Muscle of back (tissue), 11 donors: ENCODE results near the gene PSD2. TPM values are rescaled to one million over a fixed set of nuclear protein-coding genes. Genes with fewer than 3 reads are reported as not detected.
"Not testable (repeated sequence)": the region's sequence is repeated elsewhere in the genome, so short reads cannot be mapped to it uniquely, and the experiment has no call there.

Experiments
- DNase-seq, 3 donors: peaks; one replicate each; pipeline versions ENCODE4 v3.0.0 to v3.0.0-alpha.2; 2013
- polyA plus RNA-seq, 10 donors: library from polyadenylated mRNA; unstranded; fragments of 120-200 nt; gene quantifications; one replicate each; pipeline ENCODE4 v1.2.1, GENCODE V29; 2013; ENCODE audit not compliant: insufficient read length in 10 of 10

The PSD2 gene
- polyA plus RNA-seq, 10 donors: 0.16 to 0.46 (median 0.24) TPM

DNA sequence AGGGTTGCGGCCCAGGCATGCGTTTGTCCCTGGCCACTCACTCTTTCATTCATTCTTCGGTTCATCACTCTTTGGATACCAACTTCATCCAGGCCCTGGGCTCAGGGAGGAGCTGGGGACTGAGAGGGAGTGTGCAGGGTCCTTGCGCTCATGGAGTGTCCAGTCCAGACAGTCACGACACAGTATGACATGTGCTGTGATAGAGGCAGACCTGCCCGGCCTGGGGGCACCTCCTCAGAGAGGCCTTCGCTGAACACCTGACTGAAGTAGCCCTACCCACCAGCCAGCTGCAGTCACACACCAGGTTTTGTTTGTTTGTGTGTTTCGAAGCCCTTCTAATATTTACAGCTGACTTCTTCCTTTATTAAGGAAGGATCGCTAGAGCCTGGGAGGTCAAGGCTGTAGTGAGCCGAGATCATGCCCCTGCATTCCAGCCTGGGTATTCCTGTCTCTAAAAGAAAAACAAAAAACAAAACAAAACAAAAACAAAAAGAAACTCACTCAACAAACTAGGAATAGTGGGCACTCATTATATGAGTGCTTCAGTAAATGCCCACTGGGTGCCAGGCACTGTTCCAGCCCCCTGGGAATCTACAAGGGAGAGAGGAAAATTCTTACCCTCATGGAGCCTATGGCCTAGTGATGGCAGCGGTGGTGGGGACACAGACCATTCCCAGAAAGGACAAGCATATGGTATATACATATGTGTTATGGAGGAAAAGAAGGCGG lies 6.3 kb upstream of the PSD2 start:
- DNase-seq: no peak

DNA sequence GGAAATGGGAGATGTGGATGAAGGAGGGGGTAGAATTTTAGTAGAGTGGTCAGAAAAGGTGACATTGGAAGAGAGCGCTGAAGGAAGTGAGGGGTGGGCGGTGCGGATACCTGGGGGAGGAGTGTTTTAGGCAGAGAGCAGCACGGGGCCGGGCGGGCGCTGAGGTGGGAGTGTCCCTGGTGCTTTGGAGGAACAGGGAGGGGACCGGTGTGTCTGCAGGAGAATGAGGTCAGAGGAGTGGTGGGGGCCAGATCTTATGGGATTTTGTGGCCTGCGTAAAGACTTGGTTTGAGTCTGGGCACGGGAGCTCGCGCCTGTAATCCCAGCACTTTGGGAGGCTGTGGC lies 5.8 kb upstream of the PSD2 start:
- DNase-seq: no peak

DNA sequence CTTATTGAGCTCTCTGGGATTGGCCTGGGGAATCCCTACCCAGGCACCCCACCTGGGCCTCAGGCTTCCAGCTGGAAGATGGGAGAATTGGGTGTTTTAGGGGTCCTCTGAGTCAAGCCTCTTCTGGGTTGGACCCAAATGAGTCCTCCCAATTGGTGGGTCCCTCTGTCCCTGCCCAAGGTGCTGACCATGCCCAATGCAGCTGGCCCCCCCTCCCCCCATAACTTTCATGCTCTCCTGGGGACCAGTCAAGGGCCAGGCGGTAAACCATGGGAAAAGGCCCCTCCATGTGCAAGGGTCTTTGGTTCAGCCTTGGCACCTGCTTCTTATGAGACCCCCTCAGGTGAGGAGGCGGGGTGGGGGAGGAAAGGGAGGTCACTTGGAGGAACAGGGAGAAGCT lies 3.4 kb upstream of the PSD2 start:
- DNase-seq: no peak

DNA sequence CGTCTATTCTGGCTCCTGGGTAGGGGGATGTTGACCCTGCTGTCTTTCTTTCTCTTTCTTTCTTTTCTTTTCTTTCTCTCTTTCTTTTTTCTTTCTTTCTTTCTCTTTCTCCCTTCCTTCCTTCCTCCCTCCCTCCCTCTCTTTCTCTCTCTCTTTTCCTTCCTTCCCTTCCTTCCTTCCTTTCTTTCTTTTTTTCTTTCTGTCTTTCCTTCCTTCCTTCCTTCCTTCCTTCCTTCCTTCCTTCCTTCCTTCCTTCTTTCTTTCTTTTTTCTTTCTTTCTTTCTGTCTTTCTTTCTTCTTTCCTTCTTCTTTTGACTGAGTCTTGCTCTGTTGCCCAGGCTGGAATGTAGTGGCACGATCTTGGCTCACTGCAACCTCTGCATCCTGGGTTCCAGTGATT lies 3.0 kb upstream of the PSD2 start:
- not testable (repeated sequence) for DNase-seq

DNA sequence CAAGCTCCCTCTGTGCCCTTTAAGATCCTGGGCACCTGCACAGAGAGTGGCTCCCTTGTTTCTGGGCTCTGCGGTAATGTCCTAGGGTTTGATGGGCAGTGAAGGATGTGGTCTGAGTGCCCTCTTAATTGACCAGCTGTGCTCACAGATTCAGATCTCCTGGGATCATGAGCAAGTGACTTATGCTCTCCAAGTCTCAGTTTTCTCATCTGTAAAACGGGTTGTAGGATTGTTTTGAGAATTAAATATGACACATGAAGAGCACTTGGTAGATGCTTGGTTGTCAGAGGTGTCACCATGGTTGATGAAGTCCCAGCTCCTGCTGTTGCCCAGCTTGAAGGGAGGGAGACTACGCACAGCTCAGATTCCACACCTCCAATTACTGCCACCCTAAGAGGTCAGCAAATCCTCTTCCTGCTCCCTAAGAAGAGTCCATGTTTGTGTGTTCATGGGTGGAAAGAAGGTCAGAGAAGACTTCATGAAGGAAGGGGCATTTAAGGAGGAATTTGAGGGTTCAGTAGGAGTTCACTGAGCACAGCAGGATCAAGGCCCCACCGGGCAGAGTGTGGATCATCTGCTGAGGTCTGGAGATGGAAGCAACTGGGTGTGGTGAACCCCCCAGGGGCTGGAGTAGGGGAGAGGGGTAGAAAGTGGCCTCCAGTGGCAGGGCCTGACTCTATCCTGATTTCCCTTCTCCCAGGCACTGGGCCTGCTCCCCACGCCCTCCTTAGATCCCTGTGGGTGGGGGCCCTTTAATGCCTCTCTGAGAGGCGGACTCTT lies 1.4 kb upstream of the PSD2 start:
- DNase-seq: no peak

DNA sequence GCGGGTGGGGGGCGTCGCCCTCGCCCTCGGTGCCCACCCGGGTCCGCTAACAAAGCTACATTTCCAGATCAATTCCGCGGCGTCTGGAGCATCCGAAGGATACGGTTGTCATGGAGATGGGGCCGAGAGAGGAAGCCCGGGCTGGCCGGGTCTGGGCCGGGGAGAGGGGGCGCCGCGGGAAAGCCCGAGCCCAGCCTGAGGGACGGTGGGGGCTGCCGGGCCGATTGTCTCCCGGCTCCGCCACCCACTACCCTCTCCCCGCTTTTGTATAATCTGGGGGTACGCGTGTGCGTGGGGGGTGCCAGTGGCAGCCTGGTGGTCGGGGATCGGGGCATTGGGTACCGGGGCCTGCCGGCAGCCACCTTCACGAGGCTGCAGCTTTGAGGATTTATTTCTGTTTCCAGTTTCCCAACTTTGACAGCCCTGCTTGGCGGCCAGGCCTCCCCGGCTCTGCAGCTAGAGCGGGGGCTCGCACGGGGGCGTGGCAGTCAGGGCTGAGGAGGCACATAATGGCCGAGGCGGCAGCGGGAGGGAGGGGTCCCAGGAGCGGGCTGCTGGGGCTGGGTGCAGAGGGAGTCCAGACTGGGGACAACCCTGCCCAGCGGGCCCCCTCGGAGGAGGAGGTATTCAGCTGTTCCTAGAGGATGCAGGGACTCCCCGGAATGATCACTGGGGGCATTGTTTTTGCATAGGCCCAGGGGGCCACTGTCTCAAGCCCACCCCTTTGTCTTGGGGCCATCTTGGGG lies 626 bp downstream of the PSD2 start:
- DNase-seq: no peak

DNA sequence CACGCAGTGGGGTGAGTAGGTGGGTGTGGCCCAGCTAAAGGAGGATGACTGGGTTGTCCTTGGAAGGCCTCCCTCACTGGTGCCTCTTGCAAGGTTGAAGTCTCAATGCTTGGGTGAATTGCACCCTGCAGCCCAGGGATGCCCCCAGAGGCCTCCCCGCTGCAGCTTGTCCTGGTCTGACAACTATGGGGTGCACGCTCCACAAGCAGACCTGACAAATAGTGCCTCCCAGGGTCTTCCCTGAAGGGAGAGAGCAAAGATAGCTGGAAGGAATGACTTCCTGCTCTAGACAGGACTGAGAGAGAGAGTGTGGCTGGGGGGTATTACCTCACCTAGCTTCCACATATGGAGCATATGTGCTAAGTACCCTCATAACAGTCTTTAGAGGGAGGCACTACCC lies 1.7 kb downstream of the PSD2 start:
- no peak for DNase-seq

DNA sequence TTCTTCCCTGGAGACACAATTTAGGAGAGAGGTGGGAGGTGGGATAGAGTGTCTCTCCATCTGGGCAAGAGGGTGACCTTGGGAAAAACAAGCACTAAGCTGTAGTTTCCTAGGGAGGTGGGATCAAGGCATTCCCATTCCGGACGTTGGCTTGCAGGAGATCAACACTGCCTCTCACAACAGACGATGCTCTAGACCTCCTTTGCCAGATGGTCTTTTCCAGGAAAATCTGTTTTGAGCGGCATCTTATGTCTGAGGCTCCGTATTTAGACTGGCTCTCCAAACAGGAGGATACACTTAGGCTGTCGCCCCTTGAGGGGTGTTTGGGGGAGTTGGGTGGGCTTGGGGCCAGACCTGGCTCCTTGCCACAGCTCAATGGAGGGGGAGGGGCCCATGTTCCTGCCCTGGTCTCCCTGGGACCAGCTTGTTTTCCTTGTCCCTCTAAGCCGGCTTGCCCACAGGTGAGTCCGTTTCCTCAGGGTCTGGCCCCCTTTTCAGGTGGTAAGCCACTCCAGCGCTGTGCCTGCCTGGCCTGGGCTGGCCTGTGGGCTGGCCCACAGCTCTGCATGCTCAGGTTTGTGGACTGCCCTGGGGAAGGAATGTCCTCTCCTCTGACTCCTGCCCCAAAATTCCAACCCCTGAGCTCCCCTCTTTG lies 2.4 kb downstream of the PSD2 start:
- no peak for DNase-seq

DNA sequence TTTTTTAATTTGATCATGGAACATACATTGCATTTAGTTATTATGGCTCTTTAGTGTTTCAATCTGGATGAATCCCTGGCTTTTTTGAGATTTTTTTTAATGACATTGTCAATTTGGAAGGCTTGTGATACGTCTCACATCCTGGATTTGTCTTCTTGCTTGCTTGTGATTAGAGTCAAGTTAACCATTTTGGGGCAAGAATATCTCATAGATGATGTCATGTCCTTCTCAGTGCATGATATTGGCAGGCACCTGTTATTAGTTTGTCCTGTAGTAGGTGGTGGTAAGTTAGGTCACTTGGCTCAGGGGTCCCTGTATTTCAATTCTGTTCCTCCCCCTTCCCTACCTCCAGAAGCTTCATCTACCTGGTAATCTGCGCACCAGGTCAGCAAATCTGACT lies 3.3 kb downstream of the PSD2 start:
- DNase-seq: no peak

DNA sequence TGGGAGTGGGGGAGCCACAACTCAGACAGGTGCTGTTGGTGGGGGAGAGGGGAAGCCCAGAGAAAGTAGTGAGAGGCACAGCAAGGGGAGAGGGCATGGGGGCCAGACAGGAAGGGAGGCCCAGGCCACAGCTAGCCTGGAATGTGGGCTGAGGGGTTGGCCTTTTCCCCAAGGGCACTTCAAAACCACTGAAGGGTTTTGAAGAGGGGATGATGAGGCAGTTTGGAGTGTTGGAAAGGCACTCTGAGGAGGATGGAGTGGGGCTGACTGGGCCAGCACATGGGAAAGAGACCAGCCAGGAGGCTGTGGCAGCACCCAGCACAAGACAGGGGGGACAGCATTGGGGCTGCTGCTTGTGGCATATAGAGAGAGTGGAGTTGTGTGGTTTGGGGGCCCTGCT lies 3.8 kb downstream of the PSD2 start:
- DNase-seq: no peak

DNA sequence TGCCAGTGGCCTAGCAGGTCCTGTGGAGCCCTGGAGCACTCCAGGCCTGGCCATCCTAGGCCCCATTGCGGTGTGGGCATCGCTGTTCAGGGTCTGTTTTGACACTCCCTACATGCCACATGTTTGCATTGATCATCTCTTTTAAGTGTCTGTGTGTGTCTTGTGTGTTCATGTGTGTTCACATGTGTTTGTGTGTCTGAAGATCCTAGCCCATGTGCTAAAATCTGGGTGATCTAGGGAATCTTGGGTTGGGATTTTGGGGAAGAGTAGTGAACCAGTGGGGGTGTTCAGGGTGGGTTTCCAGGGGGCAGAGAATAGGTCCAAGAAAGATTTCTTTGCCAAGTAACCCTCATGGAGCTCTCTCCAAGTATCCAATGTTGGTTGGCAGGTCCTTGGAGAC lies 8.4 kb downstream of the PSD2 start:
- no peak for DNase-seq

DNA sequence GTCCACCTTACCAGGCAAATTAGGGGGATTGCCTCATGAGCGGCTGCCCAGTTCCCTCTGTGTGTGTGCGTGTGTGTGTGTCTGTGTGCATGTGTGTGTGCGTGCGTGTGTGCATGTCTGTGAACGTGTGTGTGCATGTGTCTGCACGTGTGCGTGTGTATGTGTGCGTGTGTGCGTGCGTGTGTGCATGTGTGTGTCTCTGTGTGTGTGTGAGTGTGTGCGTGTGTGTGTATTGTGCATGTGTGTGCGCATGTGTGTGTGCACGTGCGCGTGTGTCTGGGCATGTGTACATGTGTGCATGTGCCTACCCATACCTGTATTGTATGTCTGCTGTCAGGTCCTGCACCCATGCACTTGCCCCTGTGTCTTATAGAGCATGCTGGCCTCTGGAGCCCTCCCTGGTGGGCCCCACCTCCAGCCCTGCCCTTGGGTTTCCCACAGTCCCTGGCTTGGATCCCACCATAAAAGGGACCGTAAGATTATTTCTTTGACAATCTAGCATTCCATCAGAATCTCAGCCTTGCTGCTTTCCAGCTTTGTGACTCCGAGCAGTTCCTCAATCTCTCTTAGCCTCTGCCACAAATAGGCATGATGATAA lies 9.3 kb downstream of the PSD2 start:
- DNase-seq: no peak

DNA sequence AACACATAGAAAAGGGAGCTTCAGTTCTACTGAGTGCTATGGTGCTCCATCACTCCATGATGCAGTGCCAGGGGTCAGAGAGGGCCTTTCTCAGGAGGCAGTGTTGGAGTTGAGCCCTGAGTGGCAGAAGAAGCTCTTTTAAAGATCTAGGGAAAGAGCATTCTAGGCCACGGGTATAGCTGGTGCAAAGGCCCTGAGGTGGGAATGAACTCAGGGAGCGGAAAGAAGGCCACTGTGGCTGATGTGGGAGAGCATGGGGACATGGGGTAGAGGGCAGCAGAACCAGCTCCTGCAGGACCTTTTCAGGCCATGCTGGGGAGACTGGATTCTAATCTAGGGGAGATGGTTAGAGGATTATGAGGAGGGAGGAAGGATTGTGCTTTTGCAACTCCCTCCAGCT lies 9.9 kb downstream of the PSD2 start:
- DNase-seq: no peak

DNA sequence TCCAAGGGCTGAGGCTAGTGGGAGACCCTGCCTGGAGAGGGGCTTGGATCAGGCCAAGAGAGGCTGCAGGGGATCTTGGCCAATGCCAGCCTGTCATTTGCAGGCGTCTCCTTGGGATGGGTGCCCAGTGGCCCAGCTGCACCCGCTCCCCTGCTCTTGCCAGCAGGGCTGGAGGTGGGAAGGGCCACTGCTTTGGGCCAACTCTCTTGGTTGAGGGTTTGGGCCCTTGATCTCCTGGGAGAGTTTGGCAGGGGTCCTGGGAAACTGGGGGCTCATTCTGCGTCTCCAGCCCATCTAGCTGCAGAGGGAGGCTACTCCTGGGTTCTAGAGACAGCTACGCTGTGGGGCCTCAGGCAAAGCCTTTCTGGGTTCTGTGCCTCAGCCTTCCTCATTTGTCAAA lies 10.5 kb downstream of the PSD2 start:
- no peak for DNase-seq

DNA sequence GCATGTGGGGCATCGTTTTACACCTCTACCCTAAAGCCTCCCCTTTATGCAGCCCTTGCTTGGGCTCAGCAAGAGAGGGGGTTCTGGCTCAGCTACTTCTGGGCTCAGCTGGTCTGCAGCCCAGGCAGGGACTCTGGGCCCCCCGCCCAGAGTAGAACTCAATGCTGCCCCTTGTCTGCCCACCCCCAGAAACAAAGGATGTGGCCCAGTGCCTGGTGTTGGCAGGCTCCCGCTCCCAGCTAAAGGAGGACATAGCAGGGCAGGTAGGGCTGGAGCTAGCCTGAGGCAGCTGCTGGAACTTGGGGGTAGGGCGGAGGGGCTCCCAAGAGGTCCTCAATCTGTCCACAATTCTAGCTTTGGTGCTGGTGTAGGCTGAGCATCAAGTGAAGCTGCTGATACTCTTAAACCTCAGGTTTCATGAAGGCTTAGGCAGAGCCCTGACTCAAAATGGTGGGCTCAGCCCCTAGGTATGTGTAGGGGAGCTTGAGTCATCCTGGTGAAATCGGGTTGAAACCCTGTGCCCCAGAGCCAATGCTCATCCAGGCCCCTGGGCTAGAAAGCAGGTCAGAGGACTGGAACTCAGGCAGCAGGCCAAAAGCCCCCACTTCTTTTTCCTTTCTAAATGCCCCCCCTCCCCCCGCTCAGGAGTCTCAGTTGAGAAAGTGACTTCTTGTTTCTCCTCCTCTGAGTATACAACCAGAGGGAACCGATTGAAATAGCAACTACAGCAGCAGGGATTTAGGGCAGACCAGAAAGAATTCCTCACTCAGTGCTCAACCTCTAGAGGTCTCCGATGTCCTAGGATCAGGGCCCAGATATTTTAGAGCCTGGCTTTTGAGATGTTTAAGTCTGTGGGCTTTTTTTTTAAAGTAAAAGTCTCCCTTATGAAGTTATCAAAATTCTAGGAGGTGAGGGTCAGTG lies 11.4 kb downstream of the PSD2 start:
- no peak for DNase-seq

DNA sequence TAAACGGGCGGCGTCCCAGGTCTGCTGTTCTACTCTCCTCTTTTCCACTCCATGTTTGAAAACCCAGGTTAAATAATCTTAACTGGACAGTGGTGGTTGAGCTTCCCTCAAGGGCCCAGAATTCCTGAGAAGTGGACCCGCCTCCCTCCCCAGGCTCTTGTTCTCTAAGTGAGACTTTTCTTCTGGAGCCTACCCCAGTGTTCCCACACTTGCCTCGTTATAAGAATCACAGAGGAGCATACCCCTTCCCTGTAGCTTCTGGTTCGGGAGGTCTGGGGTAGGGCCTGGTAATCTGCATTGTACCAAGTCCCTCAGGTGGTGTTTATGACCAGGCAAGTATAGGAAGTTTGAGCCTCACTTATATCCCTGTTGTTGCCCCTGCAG lies 12.0 kb downstream of the PSD2 start:
- no peak for DNase-seq

DNA sequence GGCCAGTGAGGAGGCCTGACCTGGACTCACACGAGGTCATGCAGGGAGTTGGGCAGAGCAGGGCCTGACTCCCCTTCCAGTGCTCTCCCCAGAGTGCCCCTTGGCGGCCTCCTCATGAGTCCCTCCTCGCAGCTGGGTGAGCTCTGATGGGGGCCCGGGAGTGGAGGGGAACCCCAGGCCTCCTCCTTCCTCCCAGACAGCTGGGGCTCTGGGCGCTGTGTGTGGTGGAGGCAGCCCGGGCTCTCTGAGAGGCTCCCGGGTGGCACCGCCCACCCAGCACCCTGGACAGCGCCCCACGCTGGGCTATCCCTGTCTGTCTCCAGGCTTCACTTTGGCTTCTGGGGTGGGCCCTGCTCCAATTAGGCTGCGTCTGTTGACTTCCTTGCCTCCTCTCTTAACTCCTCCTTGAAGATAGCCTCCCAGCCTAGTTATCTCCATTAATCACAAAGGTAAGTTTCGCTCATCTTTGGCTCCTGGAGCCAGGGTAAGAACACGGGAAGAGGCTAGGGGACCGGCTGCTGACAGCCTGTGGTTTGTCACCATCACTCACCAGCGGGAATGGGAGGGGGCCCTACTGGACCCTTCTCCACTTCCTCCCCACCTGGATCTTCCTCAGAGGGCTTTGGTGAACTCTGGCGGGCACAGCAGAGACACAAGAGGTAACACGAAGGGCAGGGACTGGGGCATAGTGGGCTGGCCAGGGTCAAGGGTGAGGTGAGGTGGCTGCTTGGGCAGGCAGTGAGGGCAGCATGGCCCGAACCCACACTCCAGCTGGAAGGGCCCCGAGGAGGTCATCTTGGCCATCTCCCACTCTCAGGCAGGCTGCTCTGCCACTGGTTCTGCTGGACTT lies 13.1 kb downstream of the PSD2 start:
- peak; percentile 13 to 67 (median 44) for DNase-seq

DNA sequence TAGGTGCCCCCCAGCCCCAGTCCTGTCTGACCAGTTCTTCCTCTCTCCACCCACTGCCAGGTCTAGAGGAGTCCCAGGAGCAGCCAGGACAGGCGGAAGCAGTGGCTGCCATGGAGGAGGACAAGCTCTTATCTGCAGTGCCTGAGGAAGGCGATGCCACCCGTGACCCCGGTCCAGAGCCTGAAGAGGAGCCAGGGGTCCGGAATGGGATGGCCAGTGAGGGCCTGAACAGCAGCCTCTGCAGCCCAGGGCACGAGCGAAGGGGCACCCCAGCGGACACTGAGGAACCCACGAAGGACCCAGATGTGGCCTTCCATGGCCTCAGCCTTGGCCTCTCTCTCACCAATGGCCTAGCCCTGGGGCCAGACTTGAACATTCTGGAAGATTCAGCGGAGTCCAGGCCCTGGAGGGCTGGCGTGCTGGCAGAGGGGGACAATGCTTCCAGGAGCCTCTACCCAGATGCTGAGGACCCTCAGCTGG lies 13.8 kb downstream of the PSD2 start:
- DNase-seq: no peak

DNA sequence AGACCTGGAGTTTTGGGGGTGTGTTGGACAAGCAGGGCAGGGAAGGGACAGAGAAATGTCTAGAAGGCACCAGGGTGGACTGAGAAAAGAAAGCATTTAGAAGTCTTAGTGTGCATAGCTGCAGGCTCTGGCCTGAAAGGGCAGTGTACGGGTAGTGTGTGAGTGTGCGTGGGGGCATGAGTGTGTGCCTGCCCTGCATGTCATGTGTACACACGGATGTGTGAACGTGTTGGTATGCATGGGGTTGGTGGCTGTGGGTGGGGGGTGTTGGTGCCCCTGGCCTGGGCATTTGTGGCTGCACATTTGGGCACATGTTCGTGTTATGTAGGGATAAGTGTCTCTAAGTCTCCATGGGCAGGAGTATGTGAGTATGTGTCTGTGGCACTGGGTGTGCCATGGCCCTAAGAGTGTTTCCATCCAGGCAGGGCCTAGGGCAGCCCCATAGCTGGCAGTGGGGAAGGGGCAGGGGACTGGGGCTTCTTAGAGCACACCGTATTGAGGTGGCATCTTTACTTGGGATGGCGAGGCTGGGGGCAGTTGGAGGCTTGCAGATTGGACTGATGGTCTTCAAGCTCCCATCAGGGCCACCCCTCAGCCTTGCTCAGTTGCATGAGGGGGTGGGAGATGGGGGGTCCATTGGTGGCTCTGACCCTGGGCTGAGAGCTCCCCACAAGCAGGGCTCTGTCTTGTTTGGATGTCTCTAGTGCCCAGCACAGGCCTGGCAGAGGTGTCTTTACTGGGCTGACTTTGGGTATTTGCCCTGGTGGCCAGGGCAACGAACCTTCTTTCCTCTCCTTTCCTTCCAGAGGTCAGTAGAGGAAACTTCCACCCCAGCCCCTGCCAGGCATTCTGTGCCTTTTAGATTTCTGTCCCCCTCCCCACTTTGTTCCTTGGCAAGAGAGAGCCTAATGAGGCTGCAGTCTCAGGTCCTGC lies 15.0 kb downstream of the PSD2 start:
- no peak for DNase-seq
